HepG2 (cell line): ENCODE data around the gene NEDD8. TPM values are rescaled to one million over a fixed set of nuclear protein-coding genes. Genes with fewer than 3 reads are reported as not detected.

ENCODE experiments used
- ARHGAP35 ChIP-seq: sonication (generic); formaldehyde crosslinking; IDR thresholded peaks from 2 replicates; pipeline ENCODE4 v1.9.0; 2022; ENCODE audit warnings: mild to moderate bottlenecking, inconsistent platforms, moderate library complexity, missing genetic modification reagents, borderline replicate concordance
- HOXD1 ChIP-seq: sonication (generic); formaldehyde crosslinking; IDR thresholded peaks from 2 replicates; pipeline ENCODE4 v1.5.0; 2020; ENCODE audit warnings: missing genetic modification reagents
- MAZ ChIP-seq, 2 experiments: sonication (generic) in 1 of 2; formaldehyde crosslinking in 1 of 2; IDR thresholded peaks; 2 replicates each; pipeline versions ENCODE4 v1.5.0 to v1.6.1; 2012 to 2020; ENCODE audit warnings: low read depth in 2 of 2, mild to moderate bottlenecking in 2 of 2, borderline replicate concordance in 1 of 2, improper control_type of control experiment in 1 of 2, low read length in 1 of 2, missing genetic modification reagents in 1 of 2, moderate library complexity in 1 of 2
- MIER2 ChIP-seq: IDR thresholded peaks from 2 replicates; pipeline ENCODE4 v1.6.1; 2016; ENCODE audit warnings: missing biosample characterization, missing genetic modification reagents
- SMAD1 ChIP-seq: sonication (generic); formaldehyde crosslinking; IDR thresholded peaks from 2 replicates; pipeline ENCODE4 v1.4.0; 2020; ENCODE audit warnings: missing genetic modification reagents, low read depth, mild to moderate bottlenecking, borderline replicate concordance
- SP2 ChIP-seq: sonication (generic); formaldehyde crosslinking; IDR thresholded peaks from 2 replicates; pipeline ENCODE4 v1.5.1; 2020; ENCODE audit warnings: mild to moderate bottlenecking, missing genetic modification reagents
- TAF1 ChIP-seq: sonication (generic); formaldehyde crosslinking; IDR thresholded peaks from 2 replicates; pipeline ENCODE4 v1.4.0; 2020; ENCODE audit warnings: missing genetic modification reagents
- YEATS4 ChIP-seq: sonication (generic); formaldehyde crosslinking; IDR thresholded peaks from 2 replicates; pipeline ENCODE4 v1.4.0; 2020; ENCODE audit warnings: missing genetic modification reagents, borderline replicate concordance
- ZNF225 ChIP-seq: sonication (generic); formaldehyde crosslinking; IDR thresholded peaks from 2 replicates; pipeline ENCODE4 v1.4.0; 2020; ENCODE audit warnings: mild to moderate bottlenecking, missing genetic modification reagents
- ZNF318 ChIP-seq: sonication (generic); formaldehyde crosslinking; IDR thresholded peaks from 2 replicates; pipeline ENCODE4 v1.4.0; 2020; ENCODE audit warnings: mild to moderate bottlenecking, missing genetic modification reagents
- ZNF619 ChIP-seq: sonication (generic); formaldehyde crosslinking; IDR thresholded peaks from 2 replicates; pipeline ENCODE4 v1.4.0; 2020; ENCODE audit warnings: mild to moderate bottlenecking, missing genetic modification reagents
- ZNF670 ChIP-seq: sonication (generic); formaldehyde crosslinking; IDR thresholded peaks from 2 replicates; pipeline ENCODE4 v1.8.0; 2022; ENCODE audit warnings: mild to moderate bottlenecking, missing genetic modification reagents, borderline replicate concordance
- polyA plus RNA-seq, 8 experiments: library from polyadenylated mRNA; depleted of rRNA in 3 of 8; stranded (reverse) in 7 of 8; unstranded in 1 of 8; fragments of >200 nt; fragmentation: Illumina TruSeq in 4 of 8; extraction: Trizol in 4 of 8; gene quantifications; 2 replicates each; pipeline versions ENCODE4 v1.2.1 to v1.2.3, GENCODE V29; 2011 to 2016; ENCODE audit warnings: low read depth in 4 of 8, missing spikeins in 1 of 8, mixed read lengths in 1 of 8; ENCODE audit not compliant: insufficient read depth in 1 of 8
- total RNA-seq, 5 experiments: library from RNA; depleted of rRNA; stranded (reverse); fragments of >200 nt; fragmentation: Illumina TruSeq; extraction: Trizol; gene quantifications; 2 replicates each; pipeline ENCODE4 v1.2.3, GENCODE V29; 2016; ENCODE audit warnings: low read depth in 1 of 5
- TF ChIP-seq, protein P1 (sequence below): sonication (generic); formaldehyde crosslinking; IDR thresholded peaks from 2 replicates; pipeline ENCODE4 v1.5.0; 2020; ENCODE audit warnings: mild to moderate bottlenecking, missing genetic modification reagents, moderate library complexity
- TF ChIP-seq, protein P2 (sequence below): sonication (generic); formaldehyde crosslinking; IDR thresholded peaks from 2 replicates; pipeline ENCODE4 v1.8.0; 2023; ENCODE audit warnings: mild to moderate bottlenecking, missing genetic modification reagents
- TF ChIP-seq, protein P3 (sequence below): IDR thresholded peaks from 2 replicates; pipeline ENCODE4 v1.6.1; 2018; ENCODE audit warnings: missing genetic modification reagents

NEDD8 gene
- total and polyA plus RNA-seq, 2 of the 13 experiments (the other 11 are each of a cell fraction or from before 2014, with no cell fraction given), result 535 to 713 TPM

DNA sequence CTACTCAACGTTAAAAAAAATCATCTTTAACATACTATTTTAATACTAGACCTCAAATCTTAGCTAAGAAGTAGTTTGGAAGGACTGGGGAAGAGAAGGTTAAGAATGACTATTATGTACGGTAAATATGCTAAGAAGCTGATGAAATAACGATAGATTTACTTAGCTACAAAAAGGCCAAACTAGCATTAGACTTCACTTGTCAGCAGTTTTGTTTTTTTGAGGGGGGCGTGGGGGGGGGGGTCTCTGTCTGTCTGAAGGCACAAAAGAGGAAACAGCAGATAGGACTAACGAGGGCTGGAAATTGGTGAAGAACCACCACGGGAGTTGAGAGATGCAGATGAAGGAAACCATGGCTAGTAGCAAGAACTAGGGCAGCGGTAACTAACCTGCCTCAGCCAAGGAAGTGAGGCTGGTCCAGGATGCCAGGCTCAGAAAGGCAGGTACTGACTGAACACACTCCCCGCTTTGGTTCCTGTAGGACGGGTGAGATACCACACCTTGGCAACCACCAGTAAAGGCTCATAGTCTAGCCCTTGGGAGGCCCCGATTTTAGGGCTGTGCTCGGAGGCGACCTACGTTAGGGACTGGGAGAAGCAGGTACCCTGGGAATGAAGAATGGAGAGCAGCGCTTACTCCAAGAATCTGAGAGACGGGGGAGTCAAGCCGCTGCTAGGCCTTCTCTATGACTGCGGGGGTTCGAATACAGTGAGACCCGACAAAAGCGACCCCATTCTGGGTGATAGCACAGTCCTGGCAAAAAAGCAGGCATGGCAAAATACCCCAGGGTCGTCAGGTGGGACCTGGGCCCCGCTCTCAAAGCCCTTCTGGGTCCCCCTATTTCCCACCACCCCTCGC lies 675 bp downstream of the NEDD8 start (continued):
- TF ChIP-seq ZNF318 (peak; percentile 92; the same call in 1 of the 2 replicates), ZNF225 (CRISPR knock-in tag) (0 out of 2 replicates have a peak, but pooled peaks have one; percentile 29), ARHGAP35 (0 out of 2 replicates have a peak, but pooled peaks have one; percentile 66), MIER2 (no peak), MAZ (IDR thresholded peaks at IDR 0.05; ENCODE audit: borderline replicate concordance, low read depth, low read length) (no peak), MAZ (CRISPR knock-in tag; IDR thresholded peaks at IDR 0.05; ENCODE audit: low read depth) (no peak), ZNF670 (CRISPR knock-in tag) (no peak; the same call in 1 of the 2 replicates), ZNF619 (CRISPR knock-in tag) (peak; percentile 95), SP2 (0 out of 2 replicates have a peak, but pooled peaks have one; percentile 23), SMAD1 (CRISPR knock-in tag) (peak; percentile 26; the same call in 1 of the 2 replicates), YEATS4 (no peak), TAF1 (CRISPR knock-in tag) (no peak), HOXD1 (no peak)
- TF ChIP-seq, protein P1, sequence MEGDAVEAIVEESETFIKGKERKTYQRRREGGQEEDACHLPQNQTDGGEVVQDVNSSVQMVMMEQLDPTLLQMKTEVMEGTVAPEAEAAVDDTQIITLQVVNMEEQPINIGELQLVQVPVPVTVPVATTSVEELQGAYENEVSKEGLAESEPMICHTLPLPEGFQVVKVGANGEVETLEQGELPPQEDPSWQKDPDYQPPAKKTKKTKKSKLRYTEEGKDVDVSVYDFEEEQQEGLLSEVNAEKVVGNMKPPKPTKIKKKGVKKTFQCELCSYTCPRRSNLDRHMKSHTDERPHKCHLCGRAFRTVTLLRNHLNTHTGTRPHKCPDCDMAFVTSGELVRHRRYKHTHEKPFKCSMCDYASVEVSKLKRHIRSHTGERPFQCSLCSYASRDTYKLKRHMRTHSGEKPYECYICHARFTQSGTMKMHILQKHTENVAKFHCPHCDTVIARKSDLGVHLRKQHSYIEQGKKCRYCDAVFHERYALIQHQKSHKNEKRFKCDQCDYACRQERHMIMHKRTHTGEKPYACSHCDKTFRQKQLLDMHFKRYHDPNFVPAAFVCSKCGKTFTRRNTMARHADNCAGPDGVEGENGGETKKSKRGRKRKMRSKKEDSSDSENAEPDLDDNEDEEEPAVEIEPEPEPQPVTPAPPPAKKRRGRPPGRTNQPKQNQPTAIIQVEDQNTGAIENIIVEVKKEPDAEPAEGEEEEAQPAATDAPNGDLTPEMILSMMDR (CRISPR knock-in tag), result no peak
- TF ChIP-seq, protein P2, sequence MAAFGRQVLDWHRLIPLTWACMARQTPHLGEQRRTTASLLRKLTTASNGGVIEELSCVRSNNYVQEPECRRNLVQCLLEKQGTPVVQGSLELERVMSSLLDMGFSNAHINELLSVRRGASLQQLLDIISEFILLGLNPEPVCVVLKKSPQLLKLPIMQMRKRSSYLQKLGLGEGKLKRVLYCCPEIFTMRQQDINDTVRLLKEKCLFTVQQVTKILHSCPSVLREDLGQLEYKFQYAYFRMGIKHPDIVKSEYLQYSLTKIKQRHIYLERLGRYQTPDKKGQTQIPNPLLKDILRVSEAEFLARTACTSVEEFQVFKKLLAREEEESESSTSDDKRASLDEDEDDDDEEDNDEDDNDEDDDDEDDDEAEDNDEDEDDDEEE, result peak; percentile 63; the same call in 1 of the 2 replicates
- TF ChIP-seq, protein P3, sequence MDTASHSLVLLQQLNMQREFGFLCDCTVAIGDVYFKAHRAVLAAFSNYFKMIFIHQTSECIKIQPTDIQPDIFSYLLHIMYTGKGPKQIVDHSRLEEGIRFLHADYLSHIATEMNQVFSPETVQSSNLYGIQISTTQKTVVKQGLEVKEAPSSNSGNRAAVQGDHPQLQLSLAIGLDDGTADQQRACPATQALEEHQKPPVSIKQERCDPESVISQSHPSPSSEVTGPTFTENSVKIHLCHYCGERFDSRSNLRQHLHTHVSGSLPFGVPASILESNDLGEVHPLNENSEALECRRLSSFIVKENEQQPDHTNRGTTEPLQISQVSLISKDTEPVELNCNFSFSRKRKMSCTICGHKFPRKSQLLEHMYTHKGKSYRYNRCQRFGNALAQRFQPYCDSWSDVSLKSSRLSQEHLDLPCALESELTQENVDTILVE, result no peak
